Lower lobe of right lung (tissue), 2 donors: ENCODE data around the gene GNAT3. TPM values are rescaled to one million over a fixed set of nuclear protein-coding genes. Genes with fewer than 3 reads are reported as not detected.

Experiments used
- ATAC-seq, 2 donors: fragments of 200-7000 bp; cut with Tn5 transposase; one replicate each; pipeline ENCODE4 v1.9.1; 2020 to 2022; ENCODE audit warnings: mild to moderate bottlenecking in 2 of 2, moderate library complexity in 2 of 2
- DNase-seq: peaks from one replicate; pipeline ENCODE4 v3.0.0-alpha.2; 2020
- H3K27ac ChIP-seq: fragments of 200-600 bp; one replicate; pipeline ENCODE4 v1.8.0; 2022
- H3K27me3 ChIP-seq: fragments of 200-600 bp; one replicate; pipeline ENCODE4 v1.8.0; 2022; ENCODE audit warnings: low read depth
- H3K36me3 ChIP-seq: fragments of 200-600 bp; one replicate; pipeline ENCODE4 v1.8.0; 2022; ENCODE audit warnings: mild to moderate bottlenecking
- H3K4me1 ChIP-seq: fragments of 200-600 bp; one replicate; pipeline ENCODE4 v1.8.0; 2022
- H3K4me3 ChIP-seq: fragments of 200-600 bp; one replicate; pipeline ENCODE4 v1.8.0; 2022; ENCODE audit warnings: mild to moderate bottlenecking
- H3K9me3 ChIP-seq: fragments of 200-600 bp; one replicate; pipeline ENCODE4 v1.8.0; 2022
- CTCF ChIP-seq: fragments of 200-600 bp; IDR thresholded peaks from one replicate; pipeline ENCODE4 v1.8.0; 2022; ENCODE audit warnings: antibody characterized with exemption, mild to moderate bottlenecking
- intact Hi-C: fragments of 100-400 bp; cut with DNase I; formaldehyde crosslinking; loops from one replicate; pipeline ENCODE4 v1.11.0; 2022
- total RNA-seq: library from RNA; stranded (reverse); fragmentation: NEBNext Ultra II Directional; extraction: Animal tissue kit (Norgen Biotek cat#: 25700); gene quantifications from one replicate; pipeline ENCODE4 v1.2.1, GENCODE V29; 2021
- donor health status: DM: no; HTN: yes; CAD: no; lungs with severe emphysema.

The GNAT3 gene
- total RNA-seq, 1 donor from 2014 or later = not detected

GRCh38 chr7:80475383-80475782 lies 36.5 kb downstream of the GNAT3 start:
- H3K4me3 ChIP-seq = no peak overlapping the region
- intact Hi-C loops = no loop called here
- H3K9me3 ChIP-seq = no peaks in the 10 kb centered on the region
- no peaks in the 10 kb centered on the region for H3K36me3 ChIP-seq
- no peaks in the 10 kb centered on the region for H3K27me3 ChIP-seq
- no peaks in the 10 kb centered on the region for H3K4me1 ChIP-seq
- no peak for TF ChIP-seq CTCF
- no peak for ATAC-seq
- no peak for DNase-seq
- no peak overlapping the region for H3K27ac ChIP-seq

- Histone ChIP-seq H3K9me3 (no peaks in the 10 kb centered on the region), H3K4me3 (no peak overlapping the region), H3K27me3 (no peaks in the 10 kb centered on the region), H3K36me3 (no peaks in the 10 kb centered on the region), H3K4me1 (no peaks in the 10 kb centered on the region), H3K27ac (no peak overlapping the region)
- ATAC-seq = no peak
- intact Hi-C loops = no loop called here
- no peak for TF ChIP-seq CTCF
- DNase-seq = no peak
Measured at GRCh38 chr7:80473751-80474150, 38.1 kb downstream of the GNAT3 start.

GRCh38 chr7:80472491-80473200 lies 39.2 kb downstream of the GNAT3 start:
- intact Hi-C loops = no loop called here
- Histone ChIP-seq H3K27ac (no peak overlapping the region), H3K27me3 (no peaks in the 10 kb centered on the region), H3K9me3 (no peaks in the 10 kb centered on the region), H3K4me3 (no peak overlapping the region), H3K36me3 (no peaks in the 10 kb centered on the region), H3K4me1 (no peaks in the 10 kb centered on the region)
- TF ChIP-seq CTCF = no peak
- DNase-seq (no peak), ATAC-seq (no peak)

GRCh38 chr7:80468931-80469714 lies 42.7 kb downstream of the GNAT3 start:
- no peaks in the 10 kb centered on the region for H3K27me3 ChIP-seq
- DNase-seq (no peak), ATAC-seq (no peak)
- H3K9me3 ChIP-seq = no peaks in the 10 kb centered on the region
- no peaks in the 10 kb centered on the region for H3K4me1 ChIP-seq
- no peak overlapping the region for H3K27ac ChIP-seq
- intact Hi-C loops = no loop called here
- TF ChIP-seq CTCF = no peak
- no peak overlapping the region for H3K4me3 ChIP-seq
- H3K36me3 ChIP-seq = no peaks in the 10 kb centered on the region

- Histone ChIP-seq H3K4me1 (no peaks in the 10 kb centered on the region), H3K27ac (no peak overlapping the region), H3K36me3 (no peaks in the 10 kb centered on the region), H3K4me3 (no peak overlapping the region), H3K9me3 (no peaks in the 10 kb centered on the region), H3K27me3 (no peaks in the 10 kb centered on the region)
- ATAC-seq = no peak
- TF ChIP-seq CTCF = no peak
- intact Hi-C loops = no loop called here
- no peak for DNase-seq
Measured at GRCh38 chr7:80467069-80467468, 44.8 kb downstream of the GNAT3 start.
